T-cell (primary cell): ENCODE measurements around the gene ZDHHC24. TPM values are rescaled to one million over a fixed set of nuclear protein-coding genes. Genes with fewer than 3 reads are reported as not detected.
"Not testable (repeated sequence)": the region's sequence is repeated elsewhere in the genome, so short reads cannot be mapped to it uniquely, and the experiment has no call there.

Experiments used
- ATAC-seq, 4 experiments: fragments of 200-7000 bp in 3 of 4; fragments of 150-1000 bp in 1 of 4; cut with Tn5 transposase; replicated peaks in 1 of 4; 1 replicate in 3 of 4; 2 replicates in 1 of 4; pipeline ENCODE4 v1.10.0; 2021; ENCODE audit warnings: moderate library complexity in 3 of 4, mild to moderate bottlenecking in 2 of 4, moderate number of reproducible peaks in 1 of 4
- CTCF ChIA-PET, 2 donors: fragments of 300-600 bp; sonication (Branson Sonifier 250); formaldehyde crosslinking; loops; one replicate each; lab custom pipeline; 2022; ENCODE audit warnings: antibody characterized with exemption in 2 of 2; lab: Charles Lee
- POLR2A ChIA-PET, 2 donors: fragments of 300-600 bp; sonication (Branson Sonifier 250); formaldehyde crosslinking; loops; one replicate each; lab custom pipeline; 2022; ENCODE audit warnings: antibody characterized with exemption in 2 of 2; lab: Charles Lee
- DNase-seq, 35 experiments: peaks; one replicate each; pipeline versions ENCODE4 v3.0.0 to v3.0.0-alpha.2; 2013 to 2023
- H3K27ac ChIP-seq: one replicate; pipeline ENCODE4 v1.5.1; 2013; ENCODE audit warnings: low read length
- H3K27me3 ChIP-seq, 2 experiments: replicated peaks in 1 of 2; 1 replicate in 1 of 2; 2 replicates in 1 of 2; pipeline versions ENCODE4 v1.6.1 to v1.7.0; 2013; ENCODE audit warnings: low read length in 1 of 2, mixed read lengths in 1 of 2; ENCODE audit not compliant: control insufficient read depth in 2 of 2, insufficient read depth in 2 of 2; ENCODE audit errors: extremely low read depth in 1 of 2
- H3K36me3 ChIP-seq, 2 donors: 1 replicate in 1 of 2; 2 replicates in 1 of 2; pipeline versions ENCODE4 v1.6.1 to v1.7.0; 2013; ENCODE audit warnings: low read length in 1 of 2; ENCODE audit not compliant: control insufficient read depth in 2 of 2, insufficient read depth in 1 of 2; ENCODE audit errors: extremely low read depth in 1 of 2
- H3K4me1 ChIP-seq, 2 experiments: 1 replicate in 1 of 2; 2 replicates in 1 of 2; pipeline versions ENCODE4 v1.6.1 to v1.7.0; 2013; ENCODE audit warnings: low read length in 2 of 2, mixed read lengths in 1 of 2; ENCODE audit not compliant: insufficient read depth in 2 of 2, control insufficient read depth in 1 of 2; ENCODE audit errors: extremely low read depth in 1 of 2
- H3K4me3 ChIP-seq, 2 donors: 1 replicate in 1 of 2; 2 replicates in 1 of 2; pipeline versions ENCODE4 v1.5.1 to v1.7.0; 2013; ENCODE audit warnings: mild to moderate bottlenecking in 2 of 2, low read length in 1 of 2, moderate library complexity in 1 of 2; ENCODE audit not compliant: control insufficient read depth in 1 of 2; ENCODE audit errors: extremely low read depth in 1 of 2
- H3K9me3 ChIP-seq: 2 replicates; pipeline ENCODE4 v1.7.0; 2013
- H3K27ac Mint-ChIP-seq, 2 donors: one replicate each; pipeline ENCODE4 v1.8.0; 2020 to 2021; ENCODE audit warnings: mild to moderate bottlenecking in 2 of 2, mixed read lengths in 2 of 2
- H3K27me3 Mint-ChIP-seq, 2 donors: one replicate each; pipeline ENCODE4 v1.8.0; 2021 to 2022; ENCODE audit warnings: mixed read lengths in 2 of 2
- H3K36me3 Mint-ChIP-seq: one replicate; pipeline ENCODE4 v1.8.0; 2021; ENCODE audit warnings: mixed read lengths
- H3K4me1 Mint-ChIP-seq, 3 donors: one replicate each; pipeline ENCODE4 v1.8.0; 2020 to 2022; ENCODE audit warnings: mixed read lengths in 3 of 3, mild to moderate bottlenecking in 1 of 3
- H3K4me3 Mint-ChIP-seq, 3 donors: one replicate each; pipeline ENCODE4 v1.8.0; 2020 to 2022; ENCODE audit warnings: mild to moderate bottlenecking in 3 of 3, mixed read lengths in 3 of 3, moderate library complexity in 3 of 3
- H3K9me3 Mint-ChIP-seq, 3 donors: one replicate each; pipeline ENCODE4 v1.8.0; 2020 to 2022; ENCODE audit warnings: mixed read lengths in 3 of 3
- WGBS: methylation state at CpG from one replicate; pipeline ENCODE4 v1.1.5; 2013; ENCODE audit warnings: missing lambda C conversion rate; ENCODE audit not compliant: insufficient coverage; 5-methylcytosine and 5-hydroxymethylcytosine counted together
- total RNA-seq, 35 experiments: library from RNA in 6 of 35; stranded (reverse) in 6 of 35; fragments of 120-200 nt in 1 of 35; gene quantifications; one replicate each; pipeline versions ENCODE4 v1.2.1 to v1.2.4 and lab custom pipeline; 2013 to 2026

Gene ZDHHC24
- total RNA-seq, 5 donors from 2014 or later (not counting 1 experiment from before 2014, with no cell fraction given), result 17.2 to 25.7 (median 23.5) TPM

GRCh38 chr11:66591175-66591574, 45.3 kb upstream of the ZDHHC24 start:
- CTCF ChIA-PET, result interaction anchor here in 1 of 2 donors (1.7 kb wide), 1 partner anchor 87 kb away, joined by 7 read pairs; the partner anchor contains the start of gene RBM4B
- ATAC-seq, result no peak

DNA sequence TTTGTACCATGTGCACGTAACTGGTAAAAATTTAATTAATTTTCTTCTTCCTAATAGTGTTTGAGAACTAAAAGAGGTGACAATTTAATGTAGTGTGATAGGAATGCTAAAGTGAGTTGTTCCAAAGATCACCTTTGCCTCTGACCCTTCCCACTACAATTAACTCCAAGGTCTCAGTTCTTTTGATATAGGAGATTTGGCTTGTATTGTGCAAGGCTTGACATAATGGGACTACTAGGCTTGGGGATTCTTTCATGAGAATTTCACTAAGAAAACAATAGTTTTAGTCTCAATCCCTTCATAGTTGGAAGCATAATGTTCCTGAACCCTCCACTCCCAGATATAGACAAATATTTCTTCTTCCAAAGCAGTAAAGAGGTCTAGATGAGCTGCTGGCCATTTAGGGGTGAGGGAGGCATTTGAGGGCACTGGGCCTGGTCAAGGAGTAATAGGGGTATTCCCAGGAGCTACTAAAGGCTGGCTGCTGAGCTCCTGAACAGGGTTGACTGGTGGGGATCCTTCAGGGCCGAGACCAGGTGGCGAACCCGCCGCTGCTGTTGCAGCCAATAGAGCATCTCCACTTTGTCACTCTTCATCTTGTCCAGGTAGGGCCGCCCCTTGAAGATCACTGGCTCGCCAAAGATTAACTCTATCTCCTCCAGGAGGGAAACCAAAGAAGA, 44.3 kb upstream of the ZDHHC24 start:
- no peaks in the 10 kb centered on the region for H3K9me3 Mint-ChIP-seq
- no peaks in the 10 kb centered on the region for H3K27me3 Mint-ChIP-seq
- no peak overlapping the region for H3K4me3 ChIP-seq
- peaks cover 25 to 27% (median 25%) of the 10 kb centered on the region in 3 donors for H3K4me1 Mint-ChIP-seq
- DNase-seq (no peak), ATAC-seq (no peak)
- CTCF ChIA-PET, result interaction anchor here in 1 of 2 donors (0.6 to 1.7 kb wide), 3 partner anchors 9 to 88 kb away, joined by 3 to 7 read pairs (median 3); partner anchors contain the start of gene RBM4B
- POLR2A ChIA-PET, result interaction anchor here (0.5 to 1.1 kb wide), 3 partner anchors 29 to 562 kb away, joined by 3 to 6 read pairs (median 3); no protein-coding TSS in a partner anchor
- WGBS, result 85% methylated on average over 5 of the region's 7 CpGs
- H3K36me3 Mint-ChIP-seq, result no peaks in the 10 kb centered on the region
- H3K27me3 ChIP-seq, result peaks cover 0 to 11% of the 10 kb centered on the region in 2 experiments
- H3K4me1 ChIP-seq, result peaks cover 5 to 29% of the 10 kb centered on the region in 2 experiments
- no peak overlapping the region for H3K27ac Mint-ChIP-seq
- no peaks in the 10 kb centered on the region for H3K9me3 ChIP-seq
- H3K4me3 Mint-ChIP-seq, result no peak overlapping the region
- no peaks in the 10 kb centered on the region for H3K36me3 ChIP-seq
- no peak overlapping the region for H3K27ac ChIP-seq

More at GRCh38 chr11:66591175-66591574, 45.3 kb upstream of the ZDHHC24 start:
- no peaks in the 10 kb centered on the region for H3K9me3 ChIP-seq
- H3K9me3 Mint-ChIP-seq, result no peaks in the 10 kb centered on the region
- H3K36me3 Mint-ChIP-seq, result no peaks in the 10 kb centered on the region
- H3K4me1 Mint-ChIP-seq, result peaks cover 31 to 38% (median 34%) of the 10 kb centered on the region in 3 donors
- H3K27me3 Mint-ChIP-seq, result no peaks in the 10 kb centered on the region
- no peak overlapping the region for H3K27ac ChIP-seq
- H3K27ac Mint-ChIP-seq, result no peak overlapping the region
- WGBS, result 52% methylated on average over 2 of the region's 2 CpGs
- H3K4me1 ChIP-seq, result peaks cover 5 to 37% of the 10 kb centered on the region in 2 experiments
- no peaks in the 10 kb centered on the region for H3K36me3 ChIP-seq
- H3K4me3 Mint-ChIP-seq, result peak overlapping the region in 1 of 3 donors; percentile 92
- no peak for DNase-seq
- no peak overlapping the region for H3K4me3 ChIP-seq
- POLR2A ChIA-PET, result interaction anchor here (0.5 to 0.9 kb wide), 2 partner anchors 17 to 28 kb away, joined by 3 read pairs; no protein-coding TSS in a partner anchor
- peaks cover 0 to 9% of the 10 kb centered on the region in 2 experiments for H3K27me3 ChIP-seq

DNA sequence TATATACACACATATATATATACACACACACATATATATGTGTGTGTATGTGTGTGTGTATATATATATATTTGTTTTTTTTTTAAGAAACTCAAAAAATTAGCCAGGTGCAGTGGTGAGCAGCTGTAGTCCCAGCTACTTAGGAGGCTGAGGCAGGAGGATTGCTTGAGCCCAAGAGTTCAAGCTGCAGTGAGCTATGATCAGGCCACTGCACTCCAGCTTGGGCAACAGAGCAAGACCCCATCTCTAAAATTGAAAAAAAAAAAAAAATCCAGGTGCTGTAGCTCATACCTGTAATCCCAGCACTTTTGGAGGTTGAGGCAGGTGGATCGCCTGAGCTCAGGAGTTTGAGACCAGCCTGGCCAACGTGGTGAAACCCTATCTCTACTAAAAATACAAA, 43.5 kb upstream of the ZDHHC24 start:
- H3K9me3 ChIP-seq, DNase-seq, H3K4me3 ChIP-seq, H3K36me3 Mint-ChIP-seq, ATAC-seq, H3K4me3 Mint-ChIP-seq, CTCF ChIA-PET, H3K27me3 Mint-ChIP-seq, H3K36me3 ChIP-seq, H3K27ac ChIP-seq, H3K27ac Mint-ChIP-seq, H3K9me3 Mint-ChIP-seq: not testable (repeated sequence)
- Histone ChIP-seq H3K27me3 (peaks cover 0 to 11% of the 10 kb centered on the region in 2 experiments), H3K4me1 (peaks cover 5 to 23% of the 10 kb centered on the region in 2 experiments)
- WGBS, result no CpG with 5 or more reads among the region's 2 CpGs
- peaks cover 17 to 20% (median 19%) of the 10 kb centered on the region in 3 donors for H3K4me1 Mint-ChIP-seq
- POLR2A ChIA-PET, result interaction anchor here in 1 of 2 donors (1.1 kb wide), 1 partner anchor 30 kb away, joined by 3 read pairs; no protein-coding TSS in a partner anchor

DNA sequence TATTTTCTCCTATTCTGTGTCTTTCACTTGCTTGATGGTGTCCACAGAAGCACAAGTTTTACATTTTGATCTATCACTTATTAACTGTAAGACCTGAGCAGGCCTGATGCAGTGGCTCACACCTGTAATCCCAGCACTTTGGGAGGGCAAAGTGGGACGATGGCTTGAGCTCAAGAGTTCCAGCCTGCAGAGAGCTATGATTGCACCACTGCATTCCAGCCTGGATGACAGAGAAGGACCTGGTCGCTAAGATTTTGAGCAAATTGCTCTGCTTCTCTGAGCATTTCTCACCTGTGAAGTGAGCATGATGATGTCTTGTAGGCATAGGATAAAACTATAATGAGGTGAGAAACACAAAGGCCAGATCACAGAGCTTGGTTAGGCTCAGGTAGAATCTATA, 40.3 kb upstream of the ZDHHC24 start:
- H3K4me1 Mint-ChIP-seq, result no peaks in the 10 kb centered on the region
- WGBS, result 81% methylated on average over 2 of the region's 2 CpGs
- H3K4me3 Mint-ChIP-seq, result no peak overlapping the region

GRCh38 chr11:66585447-66585846, 39.6 kb upstream of the ZDHHC24 start:
- H3K9me3 Mint-ChIP-seq, H3K36me3 ChIP-seq, DNase-seq, H3K4me3 Mint-ChIP-seq, H3K27me3 Mint-ChIP-seq, H3K27me3 ChIP-seq, H3K27ac Mint-ChIP-seq, ATAC-seq, H3K9me3 ChIP-seq, H3K4me1 Mint-ChIP-seq, H3K4me3 ChIP-seq, H3K36me3 Mint-ChIP-seq, CTCF ChIA-PET, POLR2A ChIA-PET, H3K4me1 ChIP-seq, H3K27ac ChIP-seq: not testable (repeated sequence)
- WGBS, result no CpG with 5 or more reads among the region's 1 CpG

More for the DNA sequence above, 40.3 kb upstream of the ZDHHC24 start:
- CTCF ChIA-PET, result no interaction called here
- Mint-ChIP-seq H3K27me3 (no peaks in the 10 kb centered on the region), H3K9me3 (peaks cover 0 to 10% (median 0%) of the 10 kb centered on the region in 3 donors), H3K36me3 (no peaks in the 10 kb centered on the region), H3K27ac (no peak overlapping the region)
- POLR2A ChIA-PET, result no interaction called here
- no peaks in the 10 kb centered on the region for H3K9me3 ChIP-seq
- H3K36me3 ChIP-seq, result no peaks in the 10 kb centered on the region
- no peaks in the 10 kb centered on the region for H3K4me1 ChIP-seq
- no peak overlapping the region for H3K4me3 ChIP-seq
- peaks cover 0 to 9% of the 10 kb centered on the region in 2 experiments for H3K27me3 ChIP-seq
- DNase-seq, result no peak
- no peak for ATAC-seq
- H3K27ac ChIP-seq, result no peak overlapping the region

- H3K9me3 ChIP-seq, H3K27me3 Mint-ChIP-seq, H3K27ac ChIP-seq, H3K4me3 Mint-ChIP-seq, H3K36me3 ChIP-seq, H3K36me3 Mint-ChIP-seq, CTCF ChIA-PET, H3K9me3 Mint-ChIP-seq, POLR2A ChIA-PET, DNase-seq, H3K27ac Mint-ChIP-seq, H3K4me1 ChIP-seq, H3K4me3 ChIP-seq, ATAC-seq: not testable (repeated sequence)
- WGBS, result 75% methylated on average over 2 of the region's 3 CpGs
- peaks cover 6 to 15% (median 10%) of the 10 kb centered on the region in 3 donors for H3K4me1 Mint-ChIP-seq
- peaks cover 0 to 15% of the 10 kb centered on the region in 2 experiments for H3K27me3 ChIP-seq
Measured at GRCh38 chr11:66582565-66583147, 36.8 kb upstream of the ZDHHC24 start.
